Choroid plexus epithelial cell (primary cell): Measurements from ENCODE around the gene ATP23.

ENCODE experiments used
- DNase-seq: peaks from one replicate; pipeline ENCODE4 v3.0.0-alpha.2; 2010; ENCODE audit warnings: low read depth
- H3K4me3 ChIP-seq: 2 replicates; pipeline ENCODE4 v1.5.1; 2011; ENCODE audit warnings: low read depth, mild to moderate bottlenecking, control low read depth, low read length, moderate library complexity
- CTCF ChIP-seq: conservative IDR thresholded peaks from 2 replicates; pipeline ENCODE4 v1.5.1; 2011; ENCODE audit warnings: low read depth, mild to moderate bottlenecking, control low read depth, inconsistent platforms, low read length, moderate library complexity

Gene ATP23

GRCh38 chr12:57904426-57904825, 36.9 kb upstream of the ATP23 start:
- TF ChIP-seq CTCF: no peak
- DNase-seq: no peak
- no peak overlapping the region for H3K4me3 ChIP-seq

DNA sequence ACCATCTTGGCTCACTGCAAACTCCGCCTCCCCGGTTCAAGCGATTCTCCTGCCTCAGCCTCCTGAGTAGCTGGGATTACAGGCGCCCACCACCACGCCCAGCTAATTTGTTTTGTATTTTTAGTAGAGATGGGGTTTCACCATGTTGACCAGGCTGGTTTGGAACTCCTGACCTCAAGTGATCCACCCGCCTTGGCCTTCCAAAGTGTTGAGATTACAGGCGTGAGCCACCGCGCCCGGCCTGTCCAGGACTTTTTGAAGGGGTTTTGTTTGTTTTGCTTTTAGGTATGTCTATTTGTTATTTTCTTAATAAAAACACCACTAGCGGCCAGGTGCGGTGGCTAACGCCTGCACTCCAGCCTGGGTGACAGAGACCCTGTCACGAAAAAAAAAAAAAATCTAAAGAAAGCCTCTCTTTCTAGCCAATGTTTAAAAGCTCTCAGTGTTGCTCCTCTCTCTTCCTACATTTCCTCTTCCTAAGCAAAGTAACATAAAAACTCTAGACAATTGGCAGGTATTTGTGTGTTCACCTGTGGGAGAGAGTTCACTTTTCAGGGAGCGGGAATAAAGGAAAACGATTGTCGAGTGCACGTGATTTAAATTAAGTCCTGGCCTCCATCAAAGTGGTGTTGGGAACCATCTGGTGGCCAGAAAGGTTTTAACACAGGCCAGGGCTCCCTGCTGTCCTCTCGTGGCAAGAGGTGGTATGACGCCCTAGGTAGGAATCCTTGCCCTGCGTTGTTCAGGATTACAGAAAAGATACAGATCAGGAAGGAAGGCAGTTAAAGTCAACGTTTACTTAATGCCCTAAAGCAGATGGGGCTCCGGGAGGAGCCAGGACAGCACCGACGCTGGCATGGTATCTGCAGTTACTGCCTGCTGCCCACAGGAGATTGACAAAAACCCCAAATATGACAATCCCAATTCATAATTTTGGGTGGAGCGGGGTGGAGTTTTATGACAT, 36.2 kb upstream of the ATP23 start:
- peak overlapping the region; percentile 22 for H3K4me3 ChIP-seq
- TF ChIP-seq CTCF: peak; percentile 100
- peak; percentile 93 for DNase-seq

- no peak for TF ChIP-seq CTCF
- H3K4me3 ChIP-seq: no peak overlapping the region
- no peak for DNase-seq
These were observed 35.4 kb upstream of the ATP23 start for GRCh38 chr12:57905812-57906475.

- no peak for TF ChIP-seq CTCF
- H3K4me3 ChIP-seq: no peak overlapping the region
- no peak for DNase-seq
These were observed 34.5 kb upstream of the ATP23 start for GRCh38 chr12:57906821-57907220.

- H3K4me3 ChIP-seq: no peak overlapping the region
- DNase-seq: no peak
- TF ChIP-seq CTCF: no peak
These were observed 34.1 kb upstream of the ATP23 start for GRCh38 chr12:57907281-57907680.

- no peak for TF ChIP-seq CTCF
- no peak for DNase-seq
- no peak overlapping the region for H3K4me3 ChIP-seq
These were observed 32.9 kb upstream of the ATP23 start for GRCh38 chr12:57908511-57908910.
